Gastroesophageal sphincter (tissue), 3 donors: ENCODE measurements around the gene TMEM30A.

Experiments
- CTCF ChIP-seq, 4 experiments: fragments of 200-600 bp in 2 of 4; fragments of 450-650 bp in 2 of 4; sonication (generic) in 1 of 4; IDR thresholded peaks; one replicate each; pipeline ENCODE4 v1.5.1; 2017 to 2019; ENCODE audit warnings: antibody characterized with exemption in 4 of 4, mild to moderate bottlenecking in 2 of 4, moderate library complexity in 2 of 4
- POLR2A ChIP-seq, 2 donors: fragments of 450-650 bp; IDR thresholded peaks; one replicate each; pipeline ENCODE4 v1.6.1; 2017; ENCODE audit warnings: antibody characterized with exemption in 2 of 2, mild to moderate bottlenecking in 2 of 2, moderate library complexity in 1 of 2
- POLR2AphosphoS5 ChIP-seq: sonication (generic); formaldehyde crosslinking; IDR thresholded peaks from one replicate; pipeline ENCODE4 v1.6.1; 2017; ENCODE audit warnings: antibody characterized with exemption

GRCh38 chr6:75210885-75211739 lies 73.5 kb downstream of the TMEM30A start:
- TF ChIP-seq CTCF (IDR thresholded peaks at IDR 0.05) (peak; percentile 75 to 83 (median 78)), POLR2AphosphoS5 (no peak), POLR2A (IDR thresholded peaks at IDR 0.05) (no peak)
